GM12874 (cell line): ENCODE measurements around the gene FBXO2.

Experiments used
- TF ChIP-seq, protein P1 (sequence below): IDR thresholded peaks from 2 replicates; pipeline ENCODE4 v1.5.1; 2011; ENCODE audit warnings: low read depth, mild to moderate bottlenecking, control low read depth, low read length, moderate library complexity; ENCODE audit not compliant: insufficient read depth

FBXO2 gene, protein sequence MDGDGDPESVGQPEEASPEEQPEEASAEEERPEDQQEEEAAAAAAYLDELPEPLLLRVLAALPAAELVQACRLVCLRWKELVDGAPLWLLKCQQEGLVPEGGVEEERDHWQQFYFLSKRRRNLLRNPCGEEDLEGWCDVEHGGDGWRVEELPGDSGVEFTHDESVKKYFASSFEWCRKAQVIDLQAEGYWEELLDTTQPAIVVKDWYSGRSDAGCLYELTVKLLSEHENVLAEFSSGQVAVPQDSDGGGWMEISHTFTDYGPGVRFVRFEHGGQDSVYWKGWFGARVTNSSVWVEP

DNA sequence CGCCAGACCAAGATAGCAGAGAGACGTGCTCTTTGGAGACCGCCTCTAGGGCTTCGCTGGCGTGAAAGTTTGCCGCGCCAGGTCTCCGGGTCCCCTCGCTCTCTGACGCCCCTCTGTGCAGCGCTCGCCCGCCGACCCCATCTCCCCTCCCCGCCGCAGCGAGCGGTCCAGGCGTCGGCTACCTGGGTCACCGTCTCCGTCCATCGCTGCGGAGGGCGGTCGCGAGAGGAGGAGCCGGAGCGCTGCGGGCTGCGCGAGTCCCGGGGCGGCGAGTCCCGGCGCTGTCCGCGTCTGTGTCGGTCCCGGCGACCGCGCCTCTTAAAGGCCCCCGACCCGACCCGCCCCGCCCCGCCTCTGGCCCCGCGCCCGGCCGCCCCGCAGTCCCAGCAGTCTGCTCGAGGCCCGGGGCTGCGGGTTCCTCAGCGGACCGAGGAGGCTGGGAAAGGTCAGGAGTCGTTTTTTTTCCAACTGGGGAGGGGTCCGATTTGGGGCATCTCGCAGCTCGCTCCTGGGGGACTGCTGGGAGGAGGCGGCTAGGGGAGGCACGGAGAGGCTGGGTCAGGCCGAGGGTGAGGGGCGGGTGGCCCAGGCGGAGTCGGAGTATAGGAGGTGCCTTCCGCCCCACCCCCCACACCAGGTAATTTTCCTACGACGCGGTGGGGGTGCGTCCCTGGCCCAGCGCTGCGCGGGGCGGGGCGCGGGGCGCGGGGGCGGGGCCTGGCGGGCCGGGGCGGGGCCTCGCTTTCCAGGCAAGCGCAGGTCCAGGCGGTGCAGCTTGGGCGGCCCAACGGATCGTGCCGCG, at the start of gene FBXO2, which contains the start of gene FBXO44:
TSS of gene FBXO2 (minus strand) at position 293 of the 802 bp plus-strand sequence. CDS start at position 204, 89 bp downstream.
TSS of gene FBXO44 (plus strand) at position 741 of the 802 bp plus-strand sequence. CDS start 959 bp downstream, outside the sequence.
- TF ChIP-seq, protein P1, sequence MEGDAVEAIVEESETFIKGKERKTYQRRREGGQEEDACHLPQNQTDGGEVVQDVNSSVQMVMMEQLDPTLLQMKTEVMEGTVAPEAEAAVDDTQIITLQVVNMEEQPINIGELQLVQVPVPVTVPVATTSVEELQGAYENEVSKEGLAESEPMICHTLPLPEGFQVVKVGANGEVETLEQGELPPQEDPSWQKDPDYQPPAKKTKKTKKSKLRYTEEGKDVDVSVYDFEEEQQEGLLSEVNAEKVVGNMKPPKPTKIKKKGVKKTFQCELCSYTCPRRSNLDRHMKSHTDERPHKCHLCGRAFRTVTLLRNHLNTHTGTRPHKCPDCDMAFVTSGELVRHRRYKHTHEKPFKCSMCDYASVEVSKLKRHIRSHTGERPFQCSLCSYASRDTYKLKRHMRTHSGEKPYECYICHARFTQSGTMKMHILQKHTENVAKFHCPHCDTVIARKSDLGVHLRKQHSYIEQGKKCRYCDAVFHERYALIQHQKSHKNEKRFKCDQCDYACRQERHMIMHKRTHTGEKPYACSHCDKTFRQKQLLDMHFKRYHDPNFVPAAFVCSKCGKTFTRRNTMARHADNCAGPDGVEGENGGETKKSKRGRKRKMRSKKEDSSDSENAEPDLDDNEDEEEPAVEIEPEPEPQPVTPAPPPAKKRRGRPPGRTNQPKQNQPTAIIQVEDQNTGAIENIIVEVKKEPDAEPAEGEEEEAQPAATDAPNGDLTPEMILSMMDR = no peak

DNA sequence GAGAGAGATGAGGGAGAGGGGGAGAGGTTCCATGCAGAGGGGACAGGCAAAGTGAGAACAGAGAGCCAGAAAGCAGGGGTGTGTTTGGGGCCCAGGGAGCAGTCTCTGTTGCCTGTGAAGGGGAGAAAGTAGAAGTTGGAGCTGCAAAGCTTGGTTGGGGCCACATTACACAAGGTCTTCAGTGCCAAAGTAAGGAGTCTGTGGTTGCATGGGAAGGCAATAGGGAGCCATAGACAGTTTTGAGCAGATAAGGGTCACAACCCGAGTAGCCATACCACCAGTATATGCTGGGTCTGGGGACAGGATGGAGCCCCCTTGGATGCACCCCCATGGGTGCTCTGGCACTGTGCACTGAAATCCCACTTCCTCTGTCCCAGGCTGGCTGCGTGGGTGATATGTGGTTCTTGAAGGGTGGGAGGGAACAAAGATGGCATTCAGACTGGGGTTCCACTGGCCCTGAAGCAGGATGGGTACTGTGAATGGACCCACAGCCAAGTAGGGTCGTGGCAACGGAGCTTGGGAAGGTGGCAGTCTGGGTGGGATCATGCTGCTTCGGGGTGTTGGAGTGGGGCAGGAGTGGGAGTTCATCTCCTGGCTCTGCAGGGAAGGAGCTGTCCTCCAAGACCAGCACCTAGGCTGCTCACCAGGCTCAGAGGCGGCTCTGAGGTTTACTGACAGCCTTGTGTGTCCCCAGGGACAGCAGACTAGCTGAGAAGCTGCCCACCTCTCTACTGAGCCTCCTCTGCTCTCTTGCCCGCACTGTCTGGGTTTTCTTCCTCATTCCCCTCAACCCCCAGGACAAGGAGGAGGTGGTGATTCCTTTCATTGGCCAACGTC, 49.3 kb upstream of the FBXO2 start:
- TF ChIP-seq, protein P1 = no peak

DNA sequence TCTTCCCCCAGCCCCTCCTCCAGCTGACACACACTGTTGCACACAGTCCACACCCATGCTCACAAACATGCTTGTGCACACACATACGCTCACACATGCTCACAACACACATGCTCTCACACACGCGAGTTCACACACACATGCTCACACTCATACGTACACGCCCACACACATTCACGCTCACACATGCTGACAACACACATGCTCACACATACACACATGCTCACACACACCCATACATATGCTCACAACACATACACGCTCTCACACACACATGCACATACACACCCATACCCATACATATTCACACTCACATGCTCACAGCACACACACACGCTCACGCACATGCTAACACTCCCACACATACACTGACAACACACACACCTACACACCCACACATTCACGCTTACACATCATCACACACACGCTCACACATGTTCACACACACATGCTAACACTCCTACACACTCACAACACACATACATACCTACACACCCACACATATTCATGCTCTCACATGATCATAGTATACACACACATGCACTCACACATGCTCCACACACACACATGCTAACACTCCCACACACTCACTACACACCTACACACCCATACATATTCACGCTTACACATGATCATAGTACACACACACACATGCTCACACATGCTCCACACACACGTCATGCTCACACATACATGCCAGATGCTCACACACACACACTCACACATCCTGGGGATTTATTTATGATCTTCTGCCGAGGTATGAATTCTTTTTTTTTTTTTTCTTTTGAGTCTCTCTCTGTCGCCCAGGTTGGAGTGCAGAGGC, 48.0 kb upstream of the FBXO2 start:
- TF ChIP-seq, protein P1 = no peak

DNA sequence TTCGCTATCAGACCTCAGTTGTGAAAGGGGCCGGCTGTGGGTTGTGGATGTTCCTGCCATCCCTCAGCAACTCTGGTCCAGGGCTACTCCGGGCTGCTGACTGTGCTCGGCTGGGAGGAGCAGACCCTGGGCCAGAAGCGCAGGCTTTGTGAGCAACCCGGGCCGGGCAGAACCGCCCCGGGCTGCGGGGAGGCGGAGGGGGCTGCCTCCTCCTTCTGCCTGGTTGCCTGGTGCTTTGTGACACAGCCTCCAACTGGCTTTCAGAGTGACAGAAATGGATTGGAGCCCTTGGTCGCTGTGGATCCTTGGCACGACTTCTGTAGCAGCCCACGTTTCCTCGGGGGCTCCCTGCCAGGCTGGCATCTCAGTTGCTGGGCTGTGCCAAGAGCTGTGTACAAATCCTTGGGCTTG, 47.3 kb upstream of the FBXO2 start:
- TF ChIP-seq, protein P1 = no peak

DNA sequence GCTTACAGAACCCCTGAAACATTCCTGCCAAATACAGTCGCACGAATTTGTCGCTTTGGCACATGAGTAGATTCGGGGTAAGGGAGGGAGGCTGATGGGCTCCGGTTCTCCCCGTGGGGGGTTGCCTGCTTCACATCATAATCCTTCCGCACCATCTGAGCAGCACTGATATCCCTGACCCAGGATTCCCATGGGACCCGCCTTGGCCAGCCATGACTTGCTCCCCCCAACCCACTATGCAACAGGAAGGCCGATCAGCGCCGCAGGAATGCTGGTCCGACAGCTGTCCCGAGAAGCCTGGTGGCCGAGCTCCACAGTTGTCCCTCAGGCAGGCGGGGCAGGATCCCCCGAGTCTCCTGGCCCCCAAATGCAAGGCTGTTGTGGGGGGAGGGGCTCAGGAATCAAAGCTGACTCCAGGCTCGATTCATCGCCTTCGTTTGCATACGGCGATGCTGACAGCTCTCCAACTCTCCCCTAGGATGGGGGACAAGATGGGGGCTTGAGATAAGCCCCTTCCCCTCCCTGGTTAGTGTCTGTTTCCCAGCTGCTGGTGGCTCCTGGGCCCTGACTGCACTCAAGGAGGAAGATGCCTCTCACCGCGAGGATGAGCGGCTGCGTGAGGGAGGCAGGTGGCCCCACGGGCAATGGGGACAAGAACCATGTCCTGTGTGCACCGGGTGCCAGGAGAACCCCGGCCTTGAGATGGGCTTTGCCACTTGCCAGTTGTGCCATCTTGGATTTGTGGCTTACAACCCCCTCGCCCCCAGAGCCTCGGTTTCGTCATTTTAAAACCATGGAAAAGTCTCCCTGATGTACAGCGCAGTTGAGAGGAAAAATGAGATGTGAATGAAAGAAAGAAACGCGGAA, 46.6 kb upstream of the FBXO2 start:
- TF ChIP-seq, protein P1 = no peak

DNA sequence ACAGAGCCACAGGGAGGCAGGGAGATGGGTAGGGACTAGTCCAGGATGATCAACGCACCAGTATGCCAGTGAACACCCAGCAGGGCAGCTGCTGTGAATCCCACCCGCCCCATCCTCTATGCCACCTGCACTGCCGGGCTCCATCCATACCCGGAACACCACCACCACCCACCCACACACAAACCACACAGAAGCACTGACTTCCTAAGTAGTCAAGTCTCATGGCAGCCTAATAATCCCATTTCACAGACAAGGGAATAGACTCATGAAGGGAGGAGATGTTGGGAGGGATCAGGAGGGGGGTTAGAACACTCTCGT, 43.6 kb upstream of the FBXO2 start:
- TF ChIP-seq, protein P1 = no peak
